Mucosa of stomach (tissue), 1 donor: Measurements from ENCODE around the gene POLN.

Experiments used
- H3K27me3 ChIP-seq: one replicate; pipeline ENCODE4 v1.7.0; 2013; ENCODE audit warnings: mild to moderate bottlenecking, low read length; ENCODE audit not compliant: control insufficient read depth, insufficient read depth
- H3K36me3 ChIP-seq: one replicate; pipeline ENCODE4 v1.7.0; 2013; ENCODE audit warnings: low read length; ENCODE audit not compliant: control insufficient read depth, insufficient read depth
- H3K4me1 ChIP-seq: one replicate; pipeline ENCODE4 v1.7.0; 2013; ENCODE audit warnings: mild to moderate bottlenecking, low read length; ENCODE audit not compliant: control insufficient read depth, insufficient read depth
- H3K4me3 ChIP-seq: one replicate; pipeline ENCODE4 v1.7.0; 2013; ENCODE audit warnings: low read length
- H3K9ac ChIP-seq: one replicate; pipeline ENCODE4 v1.7.0; 2013; ENCODE audit warnings: mild to moderate bottlenecking, low read length, moderate library complexity
- H3K9me3 ChIP-seq: one replicate; pipeline ENCODE4 v1.7.0; 2013; ENCODE audit warnings: mild to moderate bottlenecking, low read length, moderate library complexity; ENCODE audit not compliant: control insufficient read depth
- donor health status: Pancreatic carcinoma.

The POLN gene

DNA sequence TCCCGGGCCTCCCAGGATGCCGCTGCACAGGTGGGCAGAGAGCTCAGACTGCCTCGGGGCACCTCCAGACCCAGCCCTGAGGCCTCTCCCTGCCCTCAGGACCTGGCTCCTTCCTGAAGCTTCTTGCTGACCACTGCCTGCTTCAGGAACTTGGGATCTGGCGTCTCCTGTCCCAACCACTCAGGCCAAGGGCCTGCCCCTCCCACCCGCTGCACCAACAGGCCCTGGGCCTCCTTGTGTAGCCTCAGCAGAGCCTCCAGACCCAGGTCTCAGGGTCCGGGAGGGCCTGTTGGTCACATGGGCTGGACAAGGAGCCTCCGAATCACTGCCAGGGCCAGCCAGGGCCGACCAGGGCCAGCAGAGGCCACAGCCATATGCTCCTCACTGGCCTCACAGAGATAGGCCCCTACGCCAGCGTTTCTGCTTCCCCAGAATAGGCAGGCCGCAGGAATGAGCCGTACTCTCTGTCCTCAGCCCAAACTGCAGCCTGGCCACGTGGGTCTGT is 17.2 kb upstream of the POLN start:
- Histone ChIP-seq H3K4me1 (peaks cover 45% of the 10 kb centered on the region), H3K9ac (no peak overlapping the region)

DNA sequence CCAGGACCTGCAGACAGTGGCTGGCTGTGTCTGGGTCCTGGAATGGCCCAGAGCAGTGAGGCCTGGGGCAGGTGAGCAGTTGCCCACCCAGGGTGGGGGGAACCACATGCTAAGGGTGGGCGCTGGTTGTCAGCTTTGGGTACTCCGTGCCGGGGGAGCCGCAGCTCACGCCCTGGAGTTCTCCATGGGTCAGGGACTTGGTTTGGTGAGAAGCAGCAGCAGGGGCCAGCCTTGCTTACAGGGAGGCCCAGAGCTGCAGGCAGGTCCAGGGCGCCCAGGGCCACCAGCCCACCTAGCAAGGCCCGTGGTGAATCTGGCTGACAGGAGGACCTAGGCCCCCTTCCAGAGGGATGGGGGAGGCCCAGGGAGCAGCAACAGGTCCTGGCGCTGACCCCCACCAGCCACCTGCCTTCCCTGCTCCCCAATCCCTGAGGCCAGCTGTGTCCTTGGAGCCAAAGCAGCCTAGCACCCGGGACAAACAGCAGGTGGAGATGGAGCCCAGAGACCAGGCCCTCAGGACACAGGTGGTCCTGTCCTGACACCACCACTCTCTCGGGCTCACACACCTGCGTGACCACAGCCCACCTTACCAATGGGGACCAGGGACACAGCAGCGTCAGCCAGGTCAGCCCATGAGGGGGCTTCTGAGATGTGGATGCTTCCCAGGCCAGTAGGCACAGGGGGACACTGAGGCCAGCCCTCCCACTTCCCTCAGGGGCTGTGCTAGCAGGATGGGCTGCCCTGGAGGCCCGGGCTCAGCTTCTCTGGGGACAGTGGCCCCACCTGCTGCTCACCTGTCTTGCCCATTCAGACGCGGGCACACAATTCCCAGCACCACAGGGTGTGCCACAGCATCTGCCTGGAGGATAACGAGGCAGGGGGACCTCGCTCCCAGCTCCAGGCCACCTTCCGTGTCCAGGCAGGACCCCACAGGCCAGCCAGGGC is 16.4 kb upstream of the POLN start:
- no peaks in the 10 kb centered on the region for H3K36me3 ChIP-seq
- H3K4me1 ChIP-seq: peaks cover 45% of the 10 kb centered on the region
- H3K9ac ChIP-seq: no peak overlapping the region
- H3K9me3 ChIP-seq: no peaks in the 10 kb centered on the region
- H3K4me3 ChIP-seq: no peak overlapping the region
- no peaks in the 10 kb centered on the region for H3K27me3 ChIP-seq

More for the DNA sequence above, 17.2 kb upstream of the POLN start:
- no peak overlapping the region for H3K4me3 ChIP-seq
- no peaks in the 10 kb centered on the region for H3K27me3 ChIP-seq
- H3K36me3 ChIP-seq: no peaks in the 10 kb centered on the region
- H3K9me3 ChIP-seq: no peaks in the 10 kb centered on the region

DNA sequence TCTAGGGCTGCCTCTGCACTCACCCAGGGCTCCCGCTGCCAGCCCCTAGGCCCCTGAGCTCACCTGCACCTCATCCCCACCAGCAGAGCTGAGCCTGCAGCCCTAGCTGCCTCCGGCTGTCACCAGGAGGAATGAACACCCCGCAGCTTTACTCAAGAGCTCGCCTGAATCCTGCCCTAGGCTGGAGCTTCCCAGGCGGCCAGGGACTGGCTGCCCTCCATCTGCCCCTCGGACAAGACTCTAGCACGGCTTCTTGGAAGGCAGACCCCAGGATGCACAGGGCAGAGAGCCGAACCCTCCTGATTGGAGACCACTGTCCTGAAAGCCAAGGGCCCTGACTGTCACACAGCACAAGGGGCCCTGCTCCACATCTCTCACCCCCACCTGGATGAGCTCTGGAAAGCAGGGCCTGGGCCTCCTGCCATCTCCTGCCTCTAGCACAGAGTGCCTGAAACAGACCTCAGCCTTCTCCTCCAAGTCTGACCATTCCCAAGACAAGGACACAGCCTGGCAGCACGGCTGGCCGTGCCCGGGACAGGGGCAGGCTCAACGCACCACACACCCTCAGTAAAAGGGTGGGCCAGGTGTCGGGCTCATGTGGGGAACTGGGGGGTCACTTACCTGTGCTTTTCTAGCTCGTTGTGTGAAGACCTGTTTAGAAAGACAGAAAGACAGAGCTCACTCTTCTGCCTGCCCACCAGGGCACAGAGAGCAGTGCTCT is 15.6 kb upstream of the POLN start:
- no peak overlapping the region for H3K4me3 ChIP-seq
- no peaks in the 10 kb centered on the region for H3K27me3 ChIP-seq
- H3K36me3 ChIP-seq: no peaks in the 10 kb centered on the region
- H3K9me3 ChIP-seq: no peaks in the 10 kb centered on the region
- no peak overlapping the region for H3K9ac ChIP-seq
- H3K4me1 ChIP-seq: peaks cover 40% of the 10 kb centered on the region

DNA sequence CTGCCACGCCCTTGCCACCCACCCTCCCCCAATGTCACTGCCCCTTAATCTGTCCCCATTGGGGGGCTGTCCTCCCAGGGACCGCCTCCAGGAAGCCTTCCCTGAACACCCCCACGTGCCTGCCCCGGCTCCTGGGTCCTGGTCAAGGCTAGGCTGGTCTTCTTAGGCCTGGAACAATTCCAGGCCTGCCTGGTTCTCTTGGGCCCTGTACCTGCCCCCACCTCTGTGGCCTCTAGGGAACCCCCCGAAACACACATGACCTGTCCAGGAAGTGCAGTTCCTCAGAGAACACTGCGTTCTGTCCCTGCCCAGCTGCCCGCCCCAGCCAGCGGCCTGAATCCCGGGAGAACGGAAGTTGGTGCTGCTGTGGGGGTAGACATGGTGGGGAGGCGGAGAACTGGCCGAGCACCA is 14.9 kb upstream of the POLN start:
- Histone ChIP-seq H3K27me3 (no peaks in the 10 kb centered on the region), H3K4me3 (no peak overlapping the region), H3K9me3 (no peaks in the 10 kb centered on the region), H3K4me1 (peaks cover 40% of the 10 kb centered on the region), H3K9ac (no peak overlapping the region), H3K36me3 (no peaks in the 10 kb centered on the region)

DNA sequence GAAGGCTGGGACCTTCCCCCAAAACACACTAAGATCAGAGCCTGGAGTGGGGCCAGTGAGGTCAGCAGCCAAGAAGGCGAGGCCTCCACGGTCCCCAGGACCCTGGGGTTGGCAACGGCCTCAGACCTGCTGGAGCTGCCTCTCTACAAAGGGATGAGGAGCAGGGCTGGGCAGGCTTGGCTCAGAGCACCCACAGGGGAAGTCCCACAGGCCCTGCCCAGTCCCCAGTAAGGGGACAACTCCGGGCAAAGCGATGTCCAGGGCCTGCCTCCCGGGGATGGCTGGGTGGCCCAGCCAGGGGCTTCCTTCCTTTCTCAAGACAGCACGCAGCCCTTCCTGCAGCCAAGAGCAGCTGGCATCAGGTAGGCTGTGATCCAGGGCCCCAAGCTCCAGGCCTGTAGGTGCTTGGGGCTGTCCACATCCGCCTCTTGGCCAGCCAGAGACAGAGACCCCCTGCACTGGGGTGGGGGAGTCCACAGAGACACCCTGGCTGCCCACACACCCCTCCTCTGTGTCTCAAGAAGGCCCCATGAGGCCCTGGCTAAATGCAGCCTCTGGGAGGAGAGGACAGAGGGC is 14.3 kb upstream of the POLN start:
- Histone ChIP-seq H3K36me3 (no peaks in the 10 kb centered on the region), H3K27me3 (no peaks in the 10 kb centered on the region), H3K4me3 (no peak overlapping the region), H3K4me1 (peaks cover 40% of the 10 kb centered on the region), H3K9ac (no peak overlapping the region), H3K9me3 (no peaks in the 10 kb centered on the region)

DNA sequence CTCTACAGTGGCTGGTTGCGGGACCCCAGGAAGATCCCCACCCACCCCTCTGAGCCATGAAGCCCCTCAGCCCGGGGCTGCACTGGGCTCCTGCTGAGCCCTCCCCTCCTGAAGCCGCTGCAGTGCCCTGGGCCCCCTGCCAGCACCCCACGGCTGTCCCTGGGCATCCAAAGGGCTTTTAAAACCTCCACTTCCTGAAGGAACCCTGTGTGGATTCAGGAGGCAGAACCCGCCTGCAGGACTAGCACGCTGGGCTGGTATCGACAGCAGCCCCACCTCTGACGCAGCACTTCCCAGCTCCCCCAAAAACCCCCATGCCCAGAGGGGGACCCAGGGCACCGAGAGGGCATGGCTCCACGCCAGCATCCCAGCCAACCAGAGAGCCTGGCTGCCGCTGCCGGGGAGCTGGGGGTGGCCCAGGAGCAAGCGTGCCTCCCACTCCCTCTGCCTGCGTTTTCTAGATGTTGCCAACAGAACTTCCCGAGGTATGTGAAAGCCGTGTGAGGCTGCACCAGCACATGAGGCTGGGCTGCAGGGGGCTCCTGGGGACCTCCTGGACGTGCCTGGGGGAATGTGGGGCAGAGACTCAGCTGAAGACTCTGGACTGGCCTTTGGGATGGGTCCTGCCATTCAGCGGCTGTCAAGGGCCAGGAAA is 13.7 kb upstream of the POLN start:
- peaks cover 37% of the 10 kb centered on the region for H3K4me1 ChIP-seq
- H3K4me3 ChIP-seq: no peak overlapping the region

DNA sequence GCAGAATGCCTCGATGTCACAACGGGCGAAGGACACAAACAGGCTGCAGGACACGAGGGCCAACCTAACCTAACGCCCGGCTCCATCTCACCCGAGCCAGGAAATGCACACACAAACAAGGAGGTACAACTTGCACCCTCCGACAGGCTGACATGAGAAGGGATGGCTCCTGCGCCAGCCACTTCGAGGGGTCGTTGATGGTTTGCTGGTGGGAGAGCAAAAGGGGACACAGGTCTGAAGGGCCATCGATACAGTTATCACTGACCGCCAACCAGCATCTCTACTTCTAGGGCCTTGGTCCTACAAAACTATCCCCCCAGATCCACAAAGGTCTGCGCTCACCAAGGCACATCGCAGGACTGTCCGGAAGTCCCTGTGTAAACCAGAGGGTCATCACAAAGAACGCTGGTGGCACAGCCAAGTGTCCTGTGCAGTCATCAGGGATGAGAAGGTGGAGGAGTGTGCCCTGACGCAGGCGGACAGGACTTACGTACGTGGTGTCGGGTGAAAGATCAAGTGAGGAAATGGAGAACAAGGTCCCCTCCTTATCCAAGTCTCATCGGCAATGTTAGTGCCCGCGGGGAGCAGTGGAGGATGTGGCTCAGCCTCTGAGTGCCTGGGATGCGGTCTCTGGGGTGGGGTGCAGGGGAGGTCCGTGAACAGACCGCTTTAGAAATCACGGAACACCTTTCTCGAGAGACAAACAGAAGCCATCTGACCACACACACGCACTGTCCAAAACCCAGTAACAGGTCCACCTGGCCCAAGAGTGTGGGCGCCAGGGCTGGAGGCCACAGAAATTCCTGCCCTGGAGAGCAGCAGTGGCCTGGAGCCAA is 13.0 kb upstream of the POLN start:
- no peaks in the 10 kb centered on the region for H3K27me3 ChIP-seq
- H3K9ac ChIP-seq: no peak overlapping the region
- no peak overlapping the region for H3K4me3 ChIP-seq
- peaks cover 30% of the 10 kb centered on the region for H3K4me1 ChIP-seq
- peaks cover 4% of the 10 kb centered on the region for H3K36me3 ChIP-seq
- H3K9me3 ChIP-seq: no peaks in the 10 kb centered on the region

More for the DNA sequence above, 13.7 kb upstream of the POLN start:
- no peaks in the 10 kb centered on the region for H3K9me3 ChIP-seq
- H3K9ac ChIP-seq: no peak overlapping the region
- H3K27me3 ChIP-seq: no peaks in the 10 kb centered on the region
- no peaks in the 10 kb centered on the region for H3K36me3 ChIP-seq

DNA sequence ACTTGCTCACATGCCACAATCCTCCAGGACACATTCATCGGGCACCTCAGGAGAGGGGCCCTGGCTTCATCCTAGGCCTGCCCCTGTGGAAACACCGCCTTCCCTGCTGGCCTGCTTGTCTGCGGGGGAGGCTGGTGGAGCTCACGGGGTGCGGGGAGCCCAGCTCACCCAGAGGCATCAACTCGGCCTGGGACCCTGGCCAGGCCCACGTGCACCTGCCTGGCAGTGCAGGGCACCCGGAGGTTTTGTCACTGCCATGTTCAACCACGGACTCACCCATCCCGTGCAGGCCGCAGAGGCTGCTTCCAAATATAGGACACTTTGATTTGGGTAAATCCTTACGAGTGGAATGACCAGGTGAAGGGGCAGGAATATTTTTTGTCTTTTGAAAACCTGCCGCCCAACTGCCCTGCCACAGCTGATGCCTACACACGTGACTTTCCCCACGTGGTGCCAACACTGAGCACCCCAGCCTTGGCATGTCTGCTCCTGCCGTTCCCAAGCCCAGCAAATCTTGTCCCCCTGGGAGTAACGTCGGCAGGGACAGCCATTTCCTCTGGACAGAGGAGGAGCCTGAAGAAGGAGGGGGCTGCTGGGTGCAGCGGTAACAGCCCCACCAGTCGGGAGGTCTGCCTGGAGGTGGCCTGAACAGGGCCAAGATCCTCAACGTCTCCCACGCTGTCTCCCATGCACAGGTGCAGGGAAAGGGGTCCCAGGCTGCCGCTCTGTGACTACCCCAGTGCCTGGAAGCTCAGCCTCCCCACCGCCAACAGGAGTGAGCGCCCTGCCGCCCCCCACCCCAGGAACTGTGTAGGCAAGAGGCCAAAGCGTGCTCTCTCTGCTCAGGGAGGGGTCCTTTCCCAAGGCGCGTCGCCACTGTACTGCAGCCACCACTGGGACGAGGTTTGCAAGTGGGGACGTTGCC is 11.5 kb upstream of the POLN start:
- H3K4me1 ChIP-seq: peaks cover 20% of the 10 kb centered on the region
- H3K36me3 ChIP-seq: peaks cover 4% of the 10 kb centered on the region
- no peaks in the 10 kb centered on the region for H3K9me3 ChIP-seq

DNA sequence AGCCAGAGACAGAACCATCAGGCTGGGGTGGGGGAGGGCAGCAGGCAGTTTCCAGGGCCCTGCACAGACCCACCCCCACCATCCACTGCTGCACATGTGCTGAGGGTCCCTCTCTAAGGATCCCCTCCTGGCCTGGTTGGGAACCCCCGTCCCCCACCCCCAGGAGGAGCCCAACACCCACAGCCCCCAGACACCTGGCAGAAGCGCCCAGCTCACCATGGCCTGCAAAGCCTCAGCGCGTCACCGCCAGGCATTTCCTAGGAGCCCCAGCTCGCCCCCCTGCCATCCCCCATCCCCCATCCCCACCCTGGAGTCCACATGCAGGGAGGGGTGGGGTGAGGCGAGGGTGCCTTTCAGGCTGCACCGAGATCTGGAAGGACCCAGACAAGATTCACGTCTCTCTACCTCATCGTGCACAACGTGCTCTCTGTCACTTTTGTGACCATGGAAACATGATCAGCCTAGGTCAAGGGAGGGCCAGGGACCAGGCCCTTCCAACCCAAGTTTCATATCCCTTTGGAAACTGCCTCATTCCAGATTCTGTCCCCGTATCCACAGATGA is 10.7 kb upstream of the POLN start:
- no peaks in the 10 kb centered on the region for H3K27me3 ChIP-seq
- no peak overlapping the region for H3K4me3 ChIP-seq
- no peaks in the 10 kb centered on the region for H3K9me3 ChIP-seq
- peaks cover 4% of the 10 kb centered on the region for H3K36me3 ChIP-seq
- H3K9ac ChIP-seq: no peak overlapping the region
- peaks cover 20% of the 10 kb centered on the region for H3K4me1 ChIP-seq

More for the DNA sequence above, 11.5 kb upstream of the POLN start:
- Histone ChIP-seq H3K27me3 (no peaks in the 10 kb centered on the region), H3K9ac (no peak overlapping the region), H3K4me3 (no peak overlapping the region)

DNA sequence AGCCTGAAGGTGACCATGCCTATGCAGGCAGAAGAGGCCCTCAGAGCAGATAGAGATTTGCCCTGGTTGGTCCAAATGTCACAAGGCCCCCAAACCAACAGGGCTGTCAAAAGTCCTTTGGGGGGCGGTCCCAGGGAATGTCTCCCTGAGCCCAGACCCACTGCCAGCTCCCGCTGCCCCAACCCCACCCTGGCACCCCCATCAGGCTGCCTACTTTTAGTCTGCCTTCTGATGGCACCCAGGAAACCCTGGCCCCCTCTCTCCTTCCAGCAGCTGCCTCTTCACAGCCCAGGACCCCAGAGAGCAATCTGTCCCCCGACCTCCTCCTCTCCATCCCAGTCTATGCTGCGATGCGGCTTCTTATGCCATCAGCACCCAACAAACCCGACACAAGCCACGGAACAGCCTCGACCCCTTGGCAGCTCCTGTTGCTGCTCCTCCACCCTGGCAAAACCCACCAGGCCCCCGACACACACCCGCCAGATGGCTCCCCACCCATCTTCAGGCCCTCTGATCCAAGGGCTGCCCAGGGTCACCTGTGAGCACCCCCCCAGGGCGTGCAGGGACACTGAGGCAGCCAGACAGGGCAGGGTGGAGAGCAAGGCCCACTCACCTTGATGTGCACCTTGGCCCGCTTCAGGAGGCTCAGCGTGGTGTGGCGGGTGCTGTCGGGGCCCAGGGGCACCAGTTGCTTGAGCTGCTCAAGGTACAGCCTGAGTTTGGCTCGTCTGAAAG is 10.0 kb upstream of the POLN start:
- Histone ChIP-seq H3K9me3 (no peaks in the 10 kb centered on the region), H3K4me1 (peaks cover 13% of the 10 kb centered on the region), H3K4me3 (no peak overlapping the region), H3K27me3 (no peaks in the 10 kb centered on the region), H3K9ac (no peak overlapping the region), H3K36me3 (peaks cover 4% of the 10 kb centered on the region)
